GM12801 (cell line): ENCODE measurements around the gene CCDC192.

ENCODE experiments used
- TF ChIP-seq, protein P1 (sequence below): IDR thresholded peaks from one replicate; pipeline ENCODE4 v1.5.1; 2011; ENCODE audit warnings: control low read depth; ENCODE audit not compliant: insufficient read length; ENCODE audit errors: extremely low read depth

The CCDC192 gene

DNA sequence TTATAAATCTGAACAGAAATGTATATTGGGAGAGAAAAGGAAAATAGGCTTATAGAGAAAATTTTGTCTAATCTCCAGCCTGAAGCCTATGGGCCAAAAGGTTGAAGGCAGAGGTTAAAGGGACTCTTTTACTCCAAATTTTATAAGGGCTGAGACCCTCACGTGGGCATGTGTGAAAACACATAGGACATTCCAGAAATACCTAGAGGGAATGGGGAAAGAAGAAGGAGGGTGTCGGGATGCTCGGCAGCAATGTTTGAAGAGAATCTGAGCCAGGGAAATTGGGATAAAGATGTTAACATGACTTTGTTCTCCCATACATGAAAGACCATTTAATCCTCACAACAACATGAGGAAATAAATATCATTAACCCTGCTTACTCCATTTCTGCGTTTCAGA, 278.3 kb downstream of the CCDC192 start:
- TF ChIP-seq, protein P1, sequence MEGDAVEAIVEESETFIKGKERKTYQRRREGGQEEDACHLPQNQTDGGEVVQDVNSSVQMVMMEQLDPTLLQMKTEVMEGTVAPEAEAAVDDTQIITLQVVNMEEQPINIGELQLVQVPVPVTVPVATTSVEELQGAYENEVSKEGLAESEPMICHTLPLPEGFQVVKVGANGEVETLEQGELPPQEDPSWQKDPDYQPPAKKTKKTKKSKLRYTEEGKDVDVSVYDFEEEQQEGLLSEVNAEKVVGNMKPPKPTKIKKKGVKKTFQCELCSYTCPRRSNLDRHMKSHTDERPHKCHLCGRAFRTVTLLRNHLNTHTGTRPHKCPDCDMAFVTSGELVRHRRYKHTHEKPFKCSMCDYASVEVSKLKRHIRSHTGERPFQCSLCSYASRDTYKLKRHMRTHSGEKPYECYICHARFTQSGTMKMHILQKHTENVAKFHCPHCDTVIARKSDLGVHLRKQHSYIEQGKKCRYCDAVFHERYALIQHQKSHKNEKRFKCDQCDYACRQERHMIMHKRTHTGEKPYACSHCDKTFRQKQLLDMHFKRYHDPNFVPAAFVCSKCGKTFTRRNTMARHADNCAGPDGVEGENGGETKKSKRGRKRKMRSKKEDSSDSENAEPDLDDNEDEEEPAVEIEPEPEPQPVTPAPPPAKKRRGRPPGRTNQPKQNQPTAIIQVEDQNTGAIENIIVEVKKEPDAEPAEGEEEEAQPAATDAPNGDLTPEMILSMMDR = no peak

DNA sequence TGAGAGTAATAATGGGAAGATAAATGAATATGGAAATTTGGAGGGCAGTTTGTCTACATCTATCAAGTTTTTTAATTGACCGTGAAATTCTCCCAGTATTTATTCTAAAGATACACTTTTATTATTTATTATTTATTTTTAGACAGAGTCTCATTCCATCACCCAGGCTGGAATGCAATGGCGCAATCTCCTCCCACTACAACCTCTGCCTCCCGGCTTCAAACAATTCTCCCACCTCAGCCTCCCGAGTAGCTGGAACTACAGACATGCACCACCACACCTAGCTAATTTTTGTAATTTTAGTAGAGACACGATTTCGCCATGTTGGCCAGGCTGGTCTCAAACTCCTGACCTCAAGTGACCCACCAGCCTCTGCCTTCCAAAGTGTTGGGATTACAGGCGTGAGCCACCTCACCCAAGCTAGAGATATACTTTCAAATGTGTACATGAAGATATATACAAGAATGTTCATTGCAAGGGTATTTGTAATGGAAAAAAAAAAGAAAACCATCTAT, 282.7 kb downstream of the CCDC192 start:
- TF ChIP-seq, protein P1 = no peak

DNA sequence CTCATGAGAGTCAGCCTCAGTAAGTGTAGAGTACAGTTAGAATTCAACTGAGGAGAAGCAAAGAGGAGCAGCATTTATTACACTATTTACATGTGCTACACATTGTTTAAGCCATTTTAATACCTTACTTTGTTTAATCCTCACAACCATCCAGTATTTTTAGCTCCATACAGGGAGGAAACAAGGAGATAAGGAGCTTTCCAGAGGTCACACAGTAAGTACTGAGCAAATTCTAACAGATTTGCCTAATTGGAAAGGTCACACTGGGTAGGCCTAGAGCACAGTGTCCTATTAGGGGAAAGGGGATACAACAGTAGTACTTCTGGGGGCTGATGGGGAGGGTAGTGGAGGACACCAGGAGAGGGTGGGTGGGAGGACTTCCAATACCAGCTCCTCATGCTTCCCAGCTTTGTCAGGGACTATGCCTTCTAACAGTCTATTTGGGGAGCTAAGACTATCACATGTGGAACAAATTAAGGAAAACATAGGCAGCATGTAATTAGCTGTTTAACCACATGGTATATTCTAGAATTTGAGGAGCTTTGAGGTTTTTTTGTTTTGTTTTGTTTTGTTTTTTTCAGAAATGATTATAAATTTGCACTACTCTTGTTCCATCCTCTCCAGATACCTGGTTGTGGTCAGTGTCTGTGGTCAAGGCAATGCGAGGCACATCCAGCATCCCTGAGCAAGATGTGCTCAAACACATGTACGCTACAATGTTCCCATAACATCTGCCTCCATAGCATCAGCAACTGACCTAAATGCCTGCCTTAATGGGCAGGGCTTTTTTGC, 284.4 kb downstream of the CCDC192 start:
- TF ChIP-seq, protein P1 = no peak

DNA sequence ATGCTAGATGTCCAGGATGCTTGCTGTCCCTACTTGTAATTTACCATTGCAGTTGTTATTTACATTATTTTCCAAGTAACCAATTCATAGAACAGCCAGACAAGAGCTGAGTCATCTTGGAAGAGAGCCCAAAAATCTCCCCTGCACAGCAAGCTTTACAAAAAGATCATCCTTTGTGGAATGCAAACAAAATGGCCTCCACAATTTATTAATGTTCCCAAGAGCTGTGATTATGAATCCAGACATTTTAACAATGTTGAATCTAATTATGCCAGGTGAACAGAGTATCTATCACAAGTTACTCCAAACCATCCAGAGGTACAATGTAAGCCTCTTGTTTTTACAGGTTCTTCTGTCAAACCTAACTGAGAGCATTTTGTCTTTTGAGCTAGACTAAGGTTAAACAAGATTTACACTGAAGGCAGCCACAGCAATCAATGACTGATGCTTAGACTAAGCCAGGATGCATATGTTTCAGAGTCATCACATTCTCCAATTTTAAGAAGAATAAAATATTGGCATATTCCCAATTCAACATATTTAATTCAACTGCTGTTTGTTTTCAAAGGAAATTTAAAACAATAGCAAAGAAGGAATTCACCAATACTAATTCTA, 285.1 kb downstream of the CCDC192 start:
- TF ChIP-seq, protein P1 = no peak
